ENCODE data around the gene FUT6. TPM values are rescaled to one million over a fixed set of nuclear protein-coding genes. Genes with fewer than 3 reads are reported as not detected.

Gene FUT6
- total RNA-seq, 1 donor from 2014 or later, result not detected

GRCh38 chr19:5789886-5790558 lies 49.5 kb downstream of the FUT6 start:
- Mint-ChIP-seq H3K4me3 (ENCODE audit: low read depth) (peak overlapping the region; percentile 100), H3K27ac (peak overlapping the region; percentile 100), H3K27me3 (no peaks in the 10 kb centered on the region), H3K4me1 (ENCODE audit: low read depth) (peaks cover 6% of the 10 kb centered on the region), H3K9me3 (ENCODE audit: low read depth) (peaks cover 3% of the 10 kb centered on the region), H3K36me3 (ENCODE audit: insufficient read depth) (peaks cover 19% of the 10 kb centered on the region)
- no peak for DNase-seq (ENCODE audit: low spot score, unreplicated experiment)
- TF ChIP-seq, protein P1, sequence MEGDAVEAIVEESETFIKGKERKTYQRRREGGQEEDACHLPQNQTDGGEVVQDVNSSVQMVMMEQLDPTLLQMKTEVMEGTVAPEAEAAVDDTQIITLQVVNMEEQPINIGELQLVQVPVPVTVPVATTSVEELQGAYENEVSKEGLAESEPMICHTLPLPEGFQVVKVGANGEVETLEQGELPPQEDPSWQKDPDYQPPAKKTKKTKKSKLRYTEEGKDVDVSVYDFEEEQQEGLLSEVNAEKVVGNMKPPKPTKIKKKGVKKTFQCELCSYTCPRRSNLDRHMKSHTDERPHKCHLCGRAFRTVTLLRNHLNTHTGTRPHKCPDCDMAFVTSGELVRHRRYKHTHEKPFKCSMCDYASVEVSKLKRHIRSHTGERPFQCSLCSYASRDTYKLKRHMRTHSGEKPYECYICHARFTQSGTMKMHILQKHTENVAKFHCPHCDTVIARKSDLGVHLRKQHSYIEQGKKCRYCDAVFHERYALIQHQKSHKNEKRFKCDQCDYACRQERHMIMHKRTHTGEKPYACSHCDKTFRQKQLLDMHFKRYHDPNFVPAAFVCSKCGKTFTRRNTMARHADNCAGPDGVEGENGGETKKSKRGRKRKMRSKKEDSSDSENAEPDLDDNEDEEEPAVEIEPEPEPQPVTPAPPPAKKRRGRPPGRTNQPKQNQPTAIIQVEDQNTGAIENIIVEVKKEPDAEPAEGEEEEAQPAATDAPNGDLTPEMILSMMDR (IDR thresholded peaks at IDR 0.05; ENCODE audit: unreplicated experiment), result no peak

DNA sequence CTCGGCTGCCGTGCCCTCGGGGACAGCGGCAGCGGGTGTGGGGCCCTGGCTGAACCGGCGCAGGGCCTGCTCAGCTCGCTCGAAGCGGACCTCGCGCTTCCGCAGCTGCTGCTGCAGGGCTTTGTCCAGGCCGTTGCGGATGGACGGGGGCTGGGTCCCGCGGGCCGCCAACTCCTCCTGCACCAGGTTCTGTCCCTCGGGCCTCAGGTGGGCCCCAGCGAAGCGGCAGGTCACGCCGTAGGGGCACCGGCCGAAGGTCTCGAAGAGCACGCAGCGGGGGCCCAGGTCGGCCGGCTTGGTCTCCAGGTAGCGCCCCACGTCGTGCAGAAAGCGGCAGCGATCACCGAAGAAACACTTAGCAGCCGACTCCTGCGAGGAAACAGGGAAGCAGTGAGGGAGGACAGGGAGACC lies 50.1 kb downstream of the FUT6 start:
- TF ChIP-seq, protein P1 (IDR thresholded peaks at IDR 0.05; ENCODE audit: unreplicated experiment), result no peak
- H3K4me3 Mint-ChIP-seq (ENCODE audit: low read depth), result no peak overlapping the region

DNA sequence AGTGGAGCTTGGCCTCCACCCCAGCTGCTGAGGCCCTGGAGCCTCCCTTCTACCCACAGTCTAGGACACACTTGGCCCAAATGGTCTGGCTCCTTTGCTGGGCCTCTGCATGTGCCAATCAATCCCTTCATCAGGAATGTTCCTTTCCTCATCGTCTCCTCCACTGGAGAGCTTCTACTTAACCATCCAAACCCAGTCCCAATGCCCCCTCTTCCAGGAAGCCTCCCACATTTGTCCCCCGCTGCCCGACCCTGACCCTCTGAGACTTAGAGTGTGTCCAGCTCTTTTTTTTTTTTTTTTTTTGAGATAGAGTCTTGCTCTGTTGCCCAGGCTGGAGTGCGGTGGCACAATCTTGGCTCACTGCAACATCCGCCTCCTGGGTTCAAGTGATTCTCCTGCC lies 51.1 kb downstream of the FUT6 start:
- no peak for DNase-seq (ENCODE audit: low spot score, unreplicated experiment)
- H3K4me1 Mint-ChIP-seq (ENCODE audit: low read depth), result peaks cover 6% of the 10 kb centered on the region
- H3K27ac Mint-ChIP-seq, result no peak overlapping the region
- no peak overlapping the region for H3K4me3 Mint-ChIP-seq (ENCODE audit: low read depth)
- H3K9me3 Mint-ChIP-seq (ENCODE audit: low read depth), result peaks cover 3% of the 10 kb centered on the region
- peaks cover 19% of the 10 kb centered on the region for H3K36me3 Mint-ChIP-seq (ENCODE audit: insufficient read depth)
- TF ChIP-seq, protein P1 (IDR thresholded peaks at IDR 0.05; ENCODE audit: unreplicated experiment), result no peak
- no peaks in the 10 kb centered on the region for H3K27me3 Mint-ChIP-seq

More for the DNA sequence above, 50.1 kb downstream of the FUT6 start:
- no peak for DNase-seq (ENCODE audit: low spot score, unreplicated experiment)
- H3K27ac Mint-ChIP-seq, result no peak overlapping the region
- H3K9me3 Mint-ChIP-seq (ENCODE audit: low read depth), result peaks cover 3% of the 10 kb centered on the region
- H3K4me1 Mint-ChIP-seq (ENCODE audit: low read depth), result peaks cover 6% of the 10 kb centered on the region
- H3K27me3 Mint-ChIP-seq, result no peaks in the 10 kb centered on the region
- H3K36me3 Mint-ChIP-seq (ENCODE audit: insufficient read depth), result peaks cover 19% of the 10 kb centered on the region

- DNase-seq (ENCODE audit: low spot score, unreplicated experiment), result no peak
- H3K4me1 Mint-ChIP-seq (ENCODE audit: low read depth), result peaks cover 6% of the 10 kb centered on the region
- no peak overlapping the region for H3K4me3 Mint-ChIP-seq (ENCODE audit: low read depth)
- TF ChIP-seq, protein P1 (IDR thresholded peaks at IDR 0.05; ENCODE audit: unreplicated experiment), result no peak
- H3K27ac Mint-ChIP-seq, result no peak overlapping the region
- peaks cover 3% of the 10 kb centered on the region for H3K9me3 Mint-ChIP-seq (ENCODE audit: low read depth)
- H3K27me3 Mint-ChIP-seq, result no peaks in the 10 kb centered on the region
- peaks cover 19% of the 10 kb centered on the region for H3K36me3 Mint-ChIP-seq (ENCODE audit: insufficient read depth)
These were observed 51.9 kb downstream of the FUT6 start for GRCh38 chr19:5787409-5788182.

GRCh38 chr19:5786593-5787408 lies 52.7 kb downstream of the FUT6 start:
- Mint-ChIP-seq H3K36me3 (ENCODE audit: insufficient read depth) (peaks cover 19% of the 10 kb centered on the region), H3K9me3 (ENCODE audit: low read depth) (peaks cover 3% of the 10 kb centered on the region), H3K4me1 (ENCODE audit: low read depth) (peaks cover 6% of the 10 kb centered on the region), H3K4me3 (ENCODE audit: low read depth) (no peak overlapping the region), H3K27ac (no peak overlapping the region), H3K27me3 (no peaks in the 10 kb centered on the region)
- DNase-seq (ENCODE audit: low spot score, unreplicated experiment), result no peak
- TF ChIP-seq, protein P1 (IDR thresholded peaks at IDR 0.05; ENCODE audit: unreplicated experiment), result no peak

All from progenitor cell of endocrine pancreas (in vitro differentiated cells).